HepG2 (cell line): ENCODE measurements around the gene SLC2A5. TPM values are rescaled to one million over a fixed set of nuclear protein-coding genes. Genes with fewer than 3 reads are reported as not detected.
A peak's percentile ranks its signal among the peaks of the same experiment; 100 is the strongest.

Experiments used
- ELF3 ChIP-seq: IDR thresholded peaks from 2 replicates; pipeline ENCODE4 v1.6.1; 2016; ENCODE audit warnings: missing genetic modification reagents, missing compliant biosample characterization
- ETV5 ChIP-seq: IDR thresholded peaks from 2 replicates; pipeline ENCODE4 v1.6.1; 2018; ENCODE audit warnings: missing biosample characterization, missing genetic modification reagents, inconsistent platforms, borderline replicate concordance
- FOXK1 ChIP-seq: sonication (generic); formaldehyde crosslinking; IDR thresholded peaks from 2 replicates; pipeline ENCODE4 v1.4.0; 2020; ENCODE audit warnings: low read depth, missing genetic modification reagents, borderline replicate concordance
- KDM4B ChIP-seq: sonication (generic); formaldehyde crosslinking; IDR thresholded peaks from 2 replicates; pipeline ENCODE4 v1.4.0; 2020; ENCODE audit warnings: missing genetic modification reagents
- KLF16 ChIP-seq, 2 experiments: sonication (generic) in 1 of 2; formaldehyde crosslinking in 1 of 2; IDR thresholded peaks; 2 replicates each; pipeline versions ENCODE4 v1.6.1 to v1.8.0; 2016 to 2023; ENCODE audit warnings: missing genetic modification reagents in 2 of 2, missing compliant biosample characterization in 1 of 2
- MTF1 ChIP-seq: sonication (generic); formaldehyde crosslinking; IDR thresholded peaks from 2 replicates; pipeline ENCODE4 v1.5.0; 2020; ENCODE audit warnings: missing genetic modification reagents
- NAIF1 ChIP-seq: sonication (generic); formaldehyde crosslinking; IDR thresholded peaks from 2 replicates; pipeline ENCODE4 v1.5.0; 2020; ENCODE audit warnings: mild to moderate bottlenecking, missing genetic modification reagents, borderline replicate concordance
- NR2C2 ChIP-seq: sonication (generic); formaldehyde crosslinking; IDR thresholded peaks from 2 replicates; pipeline ENCODE4 v1.4.0; 2020; ENCODE audit warnings: missing genetic modification reagents, mild to moderate bottlenecking, moderate library complexity, borderline replicate concordance
- NR2F6 ChIP-seq, 2 experiments: IDR thresholded peaks; 2 replicates each; pipeline ENCODE4 v1.6.1; 2016; ENCODE audit warnings: antibody characterized with exemption in 1 of 2, mild to moderate bottlenecking in 1 of 2
- RXRA ChIP-seq: sonication (generic); formaldehyde crosslinking; IDR thresholded peaks from 2 replicates; pipeline ENCODE4 v1.5.1; 2020; ENCODE audit warnings: missing genetic modification reagents
- SP2 ChIP-seq: sonication (generic); formaldehyde crosslinking; IDR thresholded peaks from 2 replicates; pipeline ENCODE4 v1.5.1; 2020; ENCODE audit warnings: mild to moderate bottlenecking, missing genetic modification reagents
- SP4 ChIP-seq: sonication (generic); formaldehyde crosslinking; IDR thresholded peaks from 2 replicates; pipeline ENCODE4 v1.8.1; 2023; ENCODE audit warnings: mild to moderate bottlenecking, missing genetic modification reagents
- STAT5B ChIP-seq: sonication (generic); formaldehyde crosslinking; IDR thresholded peaks from 2 replicates; pipeline ENCODE4 v1.4.0; 2020; ENCODE audit warnings: missing genetic modification reagents
- ZNF121 ChIP-seq: sonication (generic); formaldehyde crosslinking; IDR thresholded peaks from 2 replicates; pipeline ENCODE4 v1.5.0; 2020; ENCODE audit warnings: mild to moderate bottlenecking, missing genetic modification reagents
- ZNF253 ChIP-seq: sonication (generic); formaldehyde crosslinking; IDR thresholded peaks from 2 replicates; pipeline ENCODE4 v1.8.0; 2022; ENCODE audit warnings: mild to moderate bottlenecking, missing genetic modification reagents, borderline replicate concordance
- ZNF558 ChIP-seq: sonication (generic); formaldehyde crosslinking; IDR thresholded peaks from 2 replicates; pipeline ENCODE4 v1.9.0; 2022; ENCODE audit warnings: mild to moderate bottlenecking, missing genetic modification reagents, borderline replicate concordance
- ZSCAN30 ChIP-seq: sonication (generic); formaldehyde crosslinking; IDR thresholded peaks from 2 replicates; pipeline ENCODE4 v1.5.0; 2020; ENCODE audit warnings: mild to moderate bottlenecking, missing genetic modification reagents
- polyA plus RNA-seq, 8 experiments: library from polyadenylated mRNA; depleted of rRNA in 3 of 8; stranded (reverse) in 7 of 8; unstranded in 1 of 8; fragments of >200 nt; fragmentation: Illumina TruSeq in 4 of 8; extraction: Trizol in 4 of 8; gene quantifications; 2 replicates each; pipeline versions ENCODE4 v1.2.1 to v1.2.3, GENCODE V29; 2011 to 2016; ENCODE audit warnings: low read depth in 4 of 8, missing spikeins in 1 of 8, mixed read lengths in 1 of 8; ENCODE audit not compliant: insufficient read depth in 1 of 8
- total RNA-seq, 5 experiments: library from RNA; depleted of rRNA; stranded (reverse); fragments of >200 nt; fragmentation: Illumina TruSeq; extraction: Trizol; gene quantifications; 2 replicates each; pipeline ENCODE4 v1.2.3, GENCODE V29; 2016; ENCODE audit warnings: low read depth in 1 of 5
- TF ChIP-seq, protein P1 (sequence below): sonication (generic); formaldehyde crosslinking; IDR thresholded peaks from 2 replicates; pipeline ENCODE4 v1.5.0; 2020; ENCODE audit warnings: mild to moderate bottlenecking, missing genetic modification reagents
- TF ChIP-seq, protein P2 (sequence below): IDR thresholded peaks from 2 replicates; pipeline ENCODE4 v1.6.1; 2016; ENCODE audit warnings: missing compliant biosample characterization, missing genetic modification reagents, borderline replicate concordance
- TF ChIP-seq, protein P3 (sequence below): sonication (generic); formaldehyde crosslinking; conservative IDR thresholded peaks from 2 replicates; pipeline ENCODE4 v1.4.0; 2020; ENCODE audit warnings: mild to moderate bottlenecking, missing genetic modification reagents, moderate library complexity
- TF ChIP-seq, protein P4 (sequence below): sonication (generic); formaldehyde crosslinking; IDR thresholded peaks from 2 replicates; pipeline ENCODE4 v1.8.0; 2022; ENCODE audit warnings: mild to moderate bottlenecking, missing genetic modification reagents, borderline replicate concordance

Gene SLC2A5
- total and polyA plus RNA-seq, 2 of the 13 experiments (the other 11 are each of a cell fraction or from before 2014, with no cell fraction given), result 0.04 to 0.54 TPM

DNA sequence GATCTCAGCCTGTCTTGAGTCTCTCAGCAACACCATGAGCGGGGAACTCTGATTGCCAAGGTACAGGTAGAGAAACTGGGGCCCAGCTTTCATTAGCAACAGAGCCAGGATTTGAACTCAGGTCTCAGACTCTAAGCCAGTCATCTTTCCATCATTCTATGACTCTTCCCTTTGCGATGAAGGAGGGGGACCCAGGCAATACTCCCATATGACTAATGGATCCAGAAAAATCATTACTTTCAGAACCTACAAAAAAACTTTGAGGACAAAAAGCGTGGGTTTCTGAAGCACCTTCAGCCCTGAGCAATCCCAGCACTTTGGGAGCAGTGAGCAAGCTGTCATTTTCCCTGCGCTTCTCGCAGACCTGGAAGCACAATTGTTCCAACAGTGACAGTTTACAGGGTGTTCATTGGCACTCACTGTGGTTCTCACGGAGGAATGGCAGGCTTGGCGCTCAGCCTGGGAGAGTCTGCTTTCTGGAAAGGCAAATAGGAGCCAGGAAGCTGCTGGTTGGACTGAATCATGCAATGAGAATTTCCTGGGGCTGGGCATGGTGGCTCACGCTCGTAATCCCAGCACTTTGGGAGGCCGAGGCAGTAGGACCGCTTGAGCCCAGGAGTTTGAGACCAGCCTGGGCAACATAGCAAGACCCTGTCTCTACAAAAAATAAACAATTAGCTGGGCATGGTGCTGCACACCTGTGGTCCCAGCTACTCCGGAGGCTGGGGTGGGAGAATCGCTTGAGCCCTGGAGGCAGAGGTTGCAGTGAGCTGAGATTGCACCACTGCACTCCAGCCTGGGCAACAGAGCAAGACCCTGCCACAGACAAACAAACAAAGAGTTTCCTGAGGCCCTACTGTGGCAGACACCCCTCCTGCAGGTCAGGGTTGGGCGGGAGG is 83.3 kb downstream of the SLC2A5 start (continued):
- no peak for TF ChIP-seq NR2C2 (CRISPR knock-in tag)
- TF ChIP-seq, protein P1, sequence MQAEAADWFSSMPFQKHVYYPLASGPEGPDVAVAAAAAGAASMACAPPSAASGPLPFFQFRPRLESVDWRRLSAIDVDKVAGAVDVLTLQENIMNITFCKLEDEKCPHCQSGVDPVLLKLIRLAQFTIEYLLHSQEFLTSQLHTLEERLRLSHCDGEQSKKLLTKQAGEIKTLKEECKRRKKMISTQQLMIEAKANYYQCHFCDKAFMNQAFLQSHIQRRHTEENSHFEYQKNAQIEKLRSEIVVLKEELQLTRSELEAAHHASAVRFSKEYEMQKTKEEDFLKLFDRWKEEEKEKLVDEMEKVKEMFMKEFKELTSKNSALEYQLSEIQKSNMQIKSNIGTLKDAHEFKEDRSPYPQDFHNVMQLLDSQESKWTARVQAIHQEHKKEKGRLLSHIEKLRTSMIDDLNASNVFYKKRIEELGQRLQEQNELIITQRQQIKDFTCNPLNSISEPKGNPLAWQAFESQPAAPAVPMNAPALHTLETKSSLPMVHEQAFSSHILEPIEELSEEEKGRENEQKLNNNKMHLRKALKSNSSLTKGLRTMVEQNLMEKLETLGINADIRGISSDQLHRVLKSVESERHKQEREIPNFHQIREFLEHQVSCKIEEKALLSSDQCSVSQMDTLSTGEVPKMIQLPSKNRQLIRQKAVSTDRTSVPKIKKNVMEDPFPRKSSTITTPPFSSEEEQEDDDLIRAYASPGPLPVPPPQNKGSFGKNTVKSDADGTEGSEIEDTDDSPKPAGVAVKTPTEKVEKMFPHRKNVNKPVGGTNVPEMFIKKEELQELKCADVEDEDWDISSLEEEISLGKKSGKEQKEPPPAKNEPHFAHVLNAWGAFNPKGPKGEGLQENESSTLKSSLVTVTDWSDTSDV (CRISPR knock-in tag), result no peak
- TF ChIP-seq MTF1 (CRISPR knock-in tag), result no peak
- 0 out of 2 replicates have a peak, but pooled peaks have one; percentile 25 for TF ChIP-seq SP4
- TF ChIP-seq, protein P2, sequence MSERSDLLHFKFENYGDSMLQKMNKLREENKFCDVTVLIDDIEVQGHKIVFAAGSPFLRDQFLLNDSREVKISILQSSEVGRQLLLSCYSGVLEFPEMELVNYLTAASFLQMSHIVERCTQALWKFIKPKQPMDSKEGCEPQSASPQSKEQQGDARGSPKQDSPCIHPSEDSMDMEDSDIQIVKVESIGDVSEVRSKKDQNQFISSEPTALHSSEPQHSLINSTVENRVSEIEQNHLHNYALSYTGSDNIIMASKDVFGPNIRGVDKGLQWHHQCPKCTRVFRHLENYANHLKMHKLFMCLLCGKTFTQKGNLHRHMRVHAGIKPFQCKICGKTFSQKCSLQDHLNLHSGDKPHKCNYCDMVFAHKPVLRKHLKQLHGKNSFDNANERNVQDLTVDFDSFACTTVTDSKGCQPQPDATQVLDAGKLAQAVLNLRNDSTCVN (CRISPR knock-in tag), result no peak
- TF ChIP-seq NAIF1 (CRISPR knock-in tag), result no peak
- TF ChIP-seq STAT5B (CRISPR knock-in tag), result no peak
- TF ChIP-seq, protein P3, sequence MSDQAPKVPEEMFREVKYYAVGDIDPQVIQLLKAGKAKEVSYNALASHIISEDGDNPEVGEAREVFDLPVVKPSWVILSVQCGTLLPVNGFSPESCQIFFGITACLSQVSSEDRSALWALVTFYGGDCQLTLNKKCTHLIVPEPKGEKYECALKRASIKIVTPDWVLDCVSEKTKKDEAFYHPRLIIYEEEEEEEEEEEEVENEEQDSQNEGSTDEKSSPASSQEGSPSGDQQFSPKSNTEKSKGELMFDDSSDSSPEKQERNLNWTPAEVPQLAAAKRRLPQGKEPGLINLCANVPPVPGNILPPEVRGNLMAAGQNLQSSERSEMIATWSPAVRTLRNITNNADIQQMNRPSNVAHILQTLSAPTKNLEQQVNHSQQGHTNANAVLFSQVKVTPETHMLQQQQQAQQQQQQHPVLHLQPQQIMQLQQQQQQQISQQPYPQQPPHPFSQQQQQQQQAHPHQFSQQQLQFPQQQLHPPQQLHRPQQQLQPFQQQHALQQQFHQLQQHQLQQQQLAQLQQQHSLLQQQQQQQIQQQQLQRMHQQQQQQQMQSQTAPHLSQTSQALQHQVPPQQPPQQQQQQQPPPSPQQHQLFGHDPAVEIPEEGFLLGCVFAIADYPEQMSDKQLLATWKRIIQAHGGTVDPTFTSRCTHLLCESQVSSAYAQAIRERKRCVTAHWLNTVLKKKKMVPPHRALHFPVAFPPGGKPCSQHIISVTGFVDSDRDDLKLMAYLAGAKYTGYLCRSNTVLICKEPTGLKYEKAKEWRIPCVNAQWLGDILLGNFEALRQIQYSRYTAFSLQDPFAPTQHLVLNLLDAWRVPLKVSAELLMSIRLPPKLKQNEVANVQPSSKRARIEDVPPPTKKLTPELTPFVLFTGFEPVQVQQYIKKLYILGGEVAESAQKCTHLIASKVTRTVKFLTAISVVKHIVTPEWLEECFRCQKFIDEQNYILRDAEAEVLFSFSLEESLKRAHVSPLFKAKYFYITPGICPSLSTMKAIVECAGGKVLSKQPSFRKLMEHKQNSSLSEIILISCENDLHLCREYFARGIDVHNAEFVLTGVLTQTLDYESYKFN, result no peak
- TF ChIP-seq NR2F6 (IDR thresholded peaks at IDR 0.05), result no peak
- TF ChIP-seq NR2F6 (CRISPR knock-in tag; IDR thresholded peaks at IDR 0.05), result no peak
- TF ChIP-seq ETV5 (CRISPR knock-in tag), result peak; percentile 31; the same call in 1 of the 2 replicates
- TF ChIP-seq ZNF253, result no peak
- TF ChIP-seq FOXK1 (CRISPR knock-in tag), result no peak
- no peak for TF ChIP-seq ZSCAN30 (CRISPR knock-in tag)
- TF ChIP-seq SP2 (CRISPR knock-in tag), result no peak
- TF ChIP-seq RXRA (CRISPR knock-in tag), result no peak
- no peak for TF ChIP-seq KLF16 (CRISPR knock-in tag; IDR thresholded peaks at IDR 0.05)
- TF ChIP-seq, protein P4, sequence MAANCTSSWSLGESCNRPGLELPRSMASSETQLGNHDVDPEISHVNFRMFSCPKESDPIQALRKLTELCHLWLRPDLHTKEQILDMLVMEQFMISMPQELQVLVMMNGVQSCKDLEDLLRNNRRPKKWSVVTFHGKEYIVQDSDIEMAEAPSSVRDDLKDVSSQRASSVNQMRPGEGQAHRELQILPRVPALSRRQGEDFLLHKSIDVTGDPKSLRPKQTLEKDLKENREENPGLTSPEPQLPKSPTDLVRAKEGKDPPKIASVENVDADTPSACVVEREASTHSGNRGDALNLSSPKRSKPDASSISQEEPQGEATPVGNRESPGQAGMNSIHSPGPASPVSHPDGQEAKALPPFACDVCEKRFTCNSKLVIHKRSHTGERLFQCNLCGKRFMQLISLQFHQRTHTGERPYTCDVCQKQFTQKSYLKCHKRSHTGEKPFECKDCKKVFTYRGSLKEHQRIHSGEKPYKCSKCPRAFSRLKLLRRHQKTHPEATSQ, result no peak
- TF ChIP-seq KDM4B (CRISPR knock-in tag), result no peak
- peak; percentile 96 for TF ChIP-seq ZNF121
- no peak for TF ChIP-seq ZNF558 (CRISPR knock-in tag)
- no peak for TF ChIP-seq ELF3 (CRISPR knock-in tag)
